ENCODE measurements around the gene MBTD1.
"Not testable (repeated sequence)": the region's sequence is repeated elsewhere in the genome, so short reads cannot be mapped to it uniquely, and the experiment has no call there.

The MBTD1 gene

GRCh38 chr17:51259564-51260236 lies at the start of gene MBTD1:
Gene MBTD1, minus strand, starts transcription at chr17:51260049. Its CDS starts 34,888 bp downstream, at chr17:51225161.
- TF ChIP-seq, protein P1, sequence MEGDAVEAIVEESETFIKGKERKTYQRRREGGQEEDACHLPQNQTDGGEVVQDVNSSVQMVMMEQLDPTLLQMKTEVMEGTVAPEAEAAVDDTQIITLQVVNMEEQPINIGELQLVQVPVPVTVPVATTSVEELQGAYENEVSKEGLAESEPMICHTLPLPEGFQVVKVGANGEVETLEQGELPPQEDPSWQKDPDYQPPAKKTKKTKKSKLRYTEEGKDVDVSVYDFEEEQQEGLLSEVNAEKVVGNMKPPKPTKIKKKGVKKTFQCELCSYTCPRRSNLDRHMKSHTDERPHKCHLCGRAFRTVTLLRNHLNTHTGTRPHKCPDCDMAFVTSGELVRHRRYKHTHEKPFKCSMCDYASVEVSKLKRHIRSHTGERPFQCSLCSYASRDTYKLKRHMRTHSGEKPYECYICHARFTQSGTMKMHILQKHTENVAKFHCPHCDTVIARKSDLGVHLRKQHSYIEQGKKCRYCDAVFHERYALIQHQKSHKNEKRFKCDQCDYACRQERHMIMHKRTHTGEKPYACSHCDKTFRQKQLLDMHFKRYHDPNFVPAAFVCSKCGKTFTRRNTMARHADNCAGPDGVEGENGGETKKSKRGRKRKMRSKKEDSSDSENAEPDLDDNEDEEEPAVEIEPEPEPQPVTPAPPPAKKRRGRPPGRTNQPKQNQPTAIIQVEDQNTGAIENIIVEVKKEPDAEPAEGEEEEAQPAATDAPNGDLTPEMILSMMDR (IDR thresholded peaks at IDR 0.05; ENCODE audit: low read depth, low read length) = no peak
- H3K4me3 ChIP-seq (ENCODE audit: low read depth, low read length) = peak within 1 kb of the TSS; percentile 89

DNA sequence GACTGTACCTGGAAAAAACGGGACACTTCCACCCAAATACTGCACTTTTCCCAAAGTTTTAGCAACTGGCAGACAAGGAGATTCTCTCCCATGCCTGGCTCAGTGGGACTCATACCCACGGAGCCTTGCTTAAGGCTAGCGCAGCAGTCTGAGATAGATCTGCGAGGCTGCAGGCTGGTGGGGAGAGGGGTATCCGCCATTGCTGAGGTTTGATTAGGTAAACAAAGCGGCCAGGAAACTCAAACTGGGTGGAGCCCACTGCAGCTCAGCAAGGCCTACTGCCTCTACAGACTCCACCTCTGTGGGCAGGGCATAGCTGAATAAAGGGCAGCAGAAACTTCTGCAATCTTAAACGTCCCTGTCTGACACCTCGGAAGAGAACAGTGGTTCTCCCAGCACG lies 45.3 kb upstream of the MBTD1 start:
- H3K4me3 ChIP-seq (ENCODE audit: low read depth, low read length) = no peak overlapping the region
- TF ChIP-seq, protein P1 (IDR thresholded peaks at IDR 0.05; ENCODE audit: low read depth, low read length) = no peak

- no peak overlapping the region for H3K4me3 ChIP-seq (ENCODE audit: low read depth, low read length)
- TF ChIP-seq, protein P1 (IDR thresholded peaks at IDR 0.05; ENCODE audit: low read depth, low read length) = no peak
Measured at GRCh38 chr17:51299859-51300258, 40.0 kb upstream of the MBTD1 start.

- no peak overlapping the region for H3K4me3 ChIP-seq (ENCODE audit: low read depth, low read length)
- TF ChIP-seq, protein P1 (IDR thresholded peaks at IDR 0.05; ENCODE audit: low read depth, low read length) = peak; percentile 58
Measured at GRCh38 chr17:51298508-51299371, 38.9 kb upstream of the MBTD1 start.

DNA sequence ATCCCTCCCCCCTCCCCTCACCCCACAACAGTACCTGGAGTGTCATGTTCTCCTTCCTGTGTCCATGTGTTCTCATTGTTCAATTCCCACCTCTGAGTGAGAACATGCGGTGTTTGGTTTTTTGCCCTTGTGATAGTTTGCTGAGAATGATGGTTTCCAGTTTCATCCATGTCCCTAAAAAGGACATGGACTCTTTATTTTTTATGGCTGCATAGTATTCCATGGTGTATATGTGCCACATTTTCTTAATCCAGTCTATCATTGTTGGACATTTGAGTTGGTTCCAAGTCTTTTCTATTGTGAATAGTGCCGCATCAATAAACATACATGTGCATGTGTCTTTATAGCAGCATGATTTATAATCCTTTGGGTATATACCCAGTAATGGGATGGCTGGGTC lies 34.5 kb upstream of the MBTD1 start:
- H3K4me3 ChIP-seq (ENCODE audit: low read depth, low read length) = not testable (repeated sequence)

- TF ChIP-seq, protein P1 (IDR thresholded peaks at IDR 0.05; ENCODE audit: low read depth, low read length) = no peak
- no peak overlapping the region for H3K4me3 ChIP-seq (ENCODE audit: low read depth, low read length)
Measured at GRCh38 chr17:51289696-51290111, 29.9 kb upstream of the MBTD1 start.

DNA sequence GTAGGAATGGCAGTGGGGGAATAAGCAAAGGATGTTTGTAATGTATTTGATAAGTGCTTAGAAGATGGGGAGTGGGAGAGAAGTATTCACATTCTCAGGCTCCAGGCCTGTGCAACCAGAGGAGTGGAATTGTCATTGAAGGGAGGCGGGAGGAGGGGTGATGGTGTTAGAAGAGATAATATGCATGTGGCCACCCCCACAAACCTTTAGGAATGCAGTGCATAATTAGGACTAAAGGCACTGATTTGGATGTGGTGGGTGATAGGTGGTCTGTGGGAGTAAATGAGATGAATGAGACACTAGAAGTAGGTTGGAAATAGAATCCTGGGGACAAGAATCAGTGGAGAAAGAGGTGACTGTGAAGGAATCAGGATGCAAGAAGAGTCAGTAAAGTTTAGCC lies 27.6 kb upstream of the MBTD1 start:
- TF ChIP-seq, protein P1 (IDR thresholded peaks at IDR 0.05; ENCODE audit: low read depth, low read length) = no peak
- H3K4me3 ChIP-seq (ENCODE audit: low read depth, low read length) = no peak overlapping the region

All from WI38 (cell line).